GM12878 (cell line): Measurements from ENCODE around the gene TLR1.

Experiments used
- EED ChIP-seq: sonication (generic); IDR thresholded peaks from 2 replicates; pipeline ENCODE4 v1.6.1; 2016; ENCODE audit warnings: antibody characterized with exemption, low read depth
- JUND ChIP-seq: IDR thresholded peaks from 2 replicates; pipeline ENCODE4 v1.6.1; 2012; ENCODE audit warnings: low read depth, mild to moderate bottlenecking, low read length, improper control_type of control experiment, moderate library complexity
- POLR2A ChIP-seq: IDR thresholded peaks from 2 replicates; pipeline ENCODE4 v1.6.1; 2011; ENCODE audit warnings: low read depth, mild to moderate bottlenecking, low read length
- SRF ChIP-seq, 2 experiments: IDR thresholded peaks; 2 replicates each; pipeline ENCODE4 v1.6.1; 2011; ENCODE audit warnings: low read depth in 2 of 2, low read length in 2 of 2, mild to moderate bottlenecking in 1 of 2, moderate library complexity in 1 of 2
- ZSCAN29 ChIP-seq: fragments of 450-650 bp; IDR thresholded peaks from 2 replicates; pipeline ENCODE4 v1.6.1; 2017; ENCODE audit warnings: mild to moderate bottlenecking, moderate library complexity
- TF ChIP-seq, protein P1 (sequence below), 3 experiments: IDR thresholded peaks in 2 of 3; conservative IDR thresholded peaks in 1 of 3; 2 replicates each; pipeline ENCODE4 v1.5.1; 2011; ENCODE audit warnings: low read depth in 3 of 3, low read length in 3 of 3, mild to moderate bottlenecking in 3 of 3, control low read depth in 2 of 3, moderate library complexity in 2 of 3, inconsistent platforms in 1 of 3, mixed read lengths in 1 of 3; ENCODE audit not compliant: control insufficient read depth in 2 of 3, insufficient read depth in 1 of 3; ENCODE audit errors: extremely low read depth in 1 of 3
- TF ChIP-seq, protein P2 (sequence below): IDR thresholded peaks from 2 replicates; pipeline ENCODE4 v1.6.1; 2011; ENCODE audit warnings: low read depth, mild to moderate bottlenecking, low read length, moderate library complexity, borderline replicate concordance; ENCODE audit errors: extremely low read depth

DNA sequence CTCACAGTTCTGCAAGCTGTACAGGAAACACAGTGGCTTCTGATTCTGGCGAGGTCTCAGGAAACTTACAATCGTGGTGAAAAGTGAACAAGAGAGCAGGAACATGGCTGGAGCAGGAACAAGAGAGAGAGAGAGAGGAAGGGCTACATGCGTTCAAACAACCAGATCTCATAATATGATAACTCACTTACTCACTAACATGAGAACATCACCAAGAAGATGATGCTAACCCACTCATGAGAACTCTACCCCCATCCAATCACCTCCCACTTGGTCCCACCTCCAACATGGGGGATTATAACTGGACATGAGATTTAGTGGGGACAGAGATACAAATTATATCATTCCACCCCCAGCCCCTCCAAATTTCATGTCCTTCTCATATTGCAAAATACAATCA, 9.8 kb upstream of the TLR1 start:
- TF ChIP-seq JUND (no peak), EED (no peak), SRF (IDR thresholded peaks at IDR 0.05; ENCODE audit: low read depth in 2 of 2, low read length in 2 of 2) (no peak), ZSCAN29 (no peak), POLR2A (no peak)
- TF ChIP-seq, protein P1, sequence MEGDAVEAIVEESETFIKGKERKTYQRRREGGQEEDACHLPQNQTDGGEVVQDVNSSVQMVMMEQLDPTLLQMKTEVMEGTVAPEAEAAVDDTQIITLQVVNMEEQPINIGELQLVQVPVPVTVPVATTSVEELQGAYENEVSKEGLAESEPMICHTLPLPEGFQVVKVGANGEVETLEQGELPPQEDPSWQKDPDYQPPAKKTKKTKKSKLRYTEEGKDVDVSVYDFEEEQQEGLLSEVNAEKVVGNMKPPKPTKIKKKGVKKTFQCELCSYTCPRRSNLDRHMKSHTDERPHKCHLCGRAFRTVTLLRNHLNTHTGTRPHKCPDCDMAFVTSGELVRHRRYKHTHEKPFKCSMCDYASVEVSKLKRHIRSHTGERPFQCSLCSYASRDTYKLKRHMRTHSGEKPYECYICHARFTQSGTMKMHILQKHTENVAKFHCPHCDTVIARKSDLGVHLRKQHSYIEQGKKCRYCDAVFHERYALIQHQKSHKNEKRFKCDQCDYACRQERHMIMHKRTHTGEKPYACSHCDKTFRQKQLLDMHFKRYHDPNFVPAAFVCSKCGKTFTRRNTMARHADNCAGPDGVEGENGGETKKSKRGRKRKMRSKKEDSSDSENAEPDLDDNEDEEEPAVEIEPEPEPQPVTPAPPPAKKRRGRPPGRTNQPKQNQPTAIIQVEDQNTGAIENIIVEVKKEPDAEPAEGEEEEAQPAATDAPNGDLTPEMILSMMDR (IDR thresholded peaks at IDR 0.05 in 2 of 3, conservative IDR thresholded peaks at IDR 0.05 in 1 of 3; ENCODE audit: control insufficient read depth in 2 of 3, extremely low read depth in 1 of 3, insufficient read depth in 1 of 3, low read depth in 3 of 3, low read length in 3 of 3) = no peak
- TF ChIP-seq, protein P2, sequence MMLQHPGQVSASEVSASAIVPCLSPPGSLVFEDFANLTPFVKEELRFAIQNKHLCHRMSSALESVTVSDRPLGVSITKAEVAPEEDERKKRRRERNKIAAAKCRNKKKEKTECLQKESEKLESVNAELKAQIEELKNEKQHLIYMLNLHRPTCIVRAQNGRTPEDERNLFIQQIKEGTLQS = no peak
